GM03348 (cell line): ENCODE data around the gene TFF3.
"Not testable (repeated sequence)": the region's sequence is repeated elsewhere in the genome, so short reads cannot be mapped to it uniquely, and the experiment has no call there.

Experiments
- DNase-seq: peaks from one replicate; pipeline ENCODE4 v3.0.0; 2012; ENCODE audit warnings: low spot score

The TFF3 gene

GRCh38 chr21:42304556-42305454 lies 10.4 kb downstream of the TFF3 start:
- no peak for DNase-seq

- no peak for DNase-seq
These were observed 11.8 kb downstream of the TFF3 start for GRCh38 chr21:42303443-42303842.

GRCh38 chr21:42302794-42303193 lies 12.4 kb downstream of the TFF3 start:
- DNase-seq: no peak

- no peak for DNase-seq
These were observed 13.0 kb downstream of the TFF3 start for GRCh38 chr21:42302076-42302650.

- no peak for DNase-seq
These were observed 13.7 kb downstream of the TFF3 start for GRCh38 chr21:42301371-42302075.

GRCh38 chr21:42300956-42301355 lies 14.3 kb downstream of the TFF3 start:
- DNase-seq: no peak

GRCh38 chr21:42300045-42300583 lies 15.1 kb downstream of the TFF3 start:
- no peak for DNase-seq

GRCh38 chr21:42299324-42300044 lies 15.7 kb downstream of the TFF3 start:
- no peak for DNase-seq

GRCh38 chr21:42298657-42299056 lies 16.6 kb downstream of the TFF3 start:
- DNase-seq: no peak

GRCh38 chr21:42298237-42298636 lies 17.0 kb downstream of the TFF3 start:
- no peak for DNase-seq

GRCh38 chr21:42297377-42297776 lies 17.8 kb downstream of the TFF3 start:
- no peak for DNase-seq

- DNase-seq: no peak
These were observed 18.7 kb downstream of the TFF3 start for GRCh38 chr21:42296501-42296900.

GRCh38 chr21:42295845-42296244 lies 19.4 kb downstream of the TFF3 start:
- no peak for DNase-seq

- no peak for DNase-seq
These were observed 20.8 kb downstream of the TFF3 start for GRCh38 chr21:42294273-42294880.

- DNase-seq: no peak
These were observed 21.4 kb downstream of the TFF3 start for GRCh38 chr21:42293649-42294272.

GRCh38 chr21:42292563-42293142 lies 22.6 kb downstream of the TFF3 start:
- not testable (repeated sequence) for DNase-seq

GRCh38 chr21:42291751-42292562 lies 23.3 kb downstream of the TFF3 start:
- no peak for DNase-seq

GRCh38 chr21:42291003-42291750 lies 24.0 kb downstream of the TFF3 start:
- no peak for DNase-seq

GRCh38 chr21:42290505-42290904 lies 24.7 kb downstream of the TFF3 start:
- no peak for DNase-seq
